Neural cell (in vitro differentiated cells): ENCODE results near the gene FAM174C. TPM values are rescaled to one million over a fixed set of nuclear protein-coding genes. Genes with fewer than 3 reads are reported as not detected.

ENCODE experiments used
- H2AFZ ChIP-seq: fragments of 200-600, 300-800 bp; sonication (generic), shearing (Covaris generic); 2 replicates; pipeline ENCODE4 v1.6.0; 2014; ENCODE audit warnings: low read depth, mild to moderate bottlenecking, antibody characterized with exemption, low read length, moderate library complexity
- H3F3A ChIP-seq: fragments of 200-600 bp; shearing (Covaris generic); 2 replicates; pipeline ENCODE4 v1.6.1; 2016; ENCODE audit warnings: mild to moderate bottlenecking, moderate library complexity, mixed read lengths, antibody characterized with exemption, low read length; ENCODE audit not compliant: insufficient read depth, poor library complexity, severe bottlenecking
- H3K27ac ChIP-seq: fragments of 200-600, 300-800 bp; sonication (generic), shearing (Covaris generic); 2 replicates; pipeline ENCODE4 v1.5.1; 2014; ENCODE audit warnings: mild to moderate bottlenecking, low read length, moderate library complexity
- H3K27me3 ChIP-seq: fragments of 300-800, 200-600 bp; sonication (generic), shearing (Covaris generic); 2 replicates; pipeline ENCODE4 v1.6.0; 2014; ENCODE audit warnings: mild to moderate bottlenecking, low read depth, low read length, moderate library complexity; ENCODE audit not compliant: insufficient read depth
- H3K36me3 ChIP-seq: fragments of 300-800, 200-600 bp; sonication (generic), shearing (Covaris generic); 2 replicates; pipeline ENCODE4 v1.5.1; 2014; ENCODE audit warnings: mild to moderate bottlenecking, antibody characterized with exemption, low read length, moderate library complexity; ENCODE audit not compliant: insufficient read depth
- H3K4me2 ChIP-seq: fragments of 300-800, 200-600 bp; sonication (generic), shearing (Covaris generic); 2 replicates; pipeline ENCODE4 v1.6.0; 2014; ENCODE audit warnings: mild to moderate bottlenecking, low read length
- H3K4me3 ChIP-seq: fragments of 300-800, 200-600 bp; sonication (generic), shearing (Covaris generic); 2 replicates; pipeline ENCODE4 v1.5.1; 2014; ENCODE audit warnings: mild to moderate bottlenecking, low read length, moderate library complexity
- H3K79me2 ChIP-seq: fragments of 200-600 bp; shearing (Covaris generic); replicated peaks from 2 replicates; pipeline ENCODE4 v1.6.0; 2014; ENCODE audit warnings: mild to moderate bottlenecking, low read length, moderate library complexity; ENCODE audit not compliant: insufficient read depth
- H3K9ac ChIP-seq: fragments of 300-800, 200-600 bp; sonication (generic), shearing (Covaris generic); 2 replicates; pipeline ENCODE4 v1.6.1; 2016; ENCODE audit warnings: mild to moderate bottlenecking, low read length, mixed read lengths
- H3K9me2 ChIP-seq: fragments of 200-600 bp; shearing (Covaris generic); 2 replicates; pipeline ENCODE4 v1.6.1; 2016; ENCODE audit warnings: mild to moderate bottlenecking, low read length, mixed read lengths; ENCODE audit not compliant: insufficient read depth
- H3K9me3 ChIP-seq: fragments of 200-600, 300-800 bp; sonication (generic), shearing (Covaris generic); 2 replicates; pipeline ENCODE4 v1.6.1; 2016; ENCODE audit warnings: mild to moderate bottlenecking, mixed run types, low read length, moderate library complexity, mixed read lengths
- H4K20me1 ChIP-seq: fragments of 200-600 bp; shearing (Covaris generic); 2 replicates; pipeline ENCODE4 v1.6.1; 2016; ENCODE audit warnings: mild to moderate bottlenecking, mixed run types; ENCODE audit not compliant: insufficient read depth
- CTCF ChIP-seq: fragments of 450-650 bp; IDR thresholded peaks from 2 replicates; pipeline ENCODE4 v1.5.1; 2014; ENCODE audit warnings: antibody characterized with exemption, mild to moderate bottlenecking, moderate library complexity; ENCODE audit not compliant: poor library complexity, severe bottlenecking
- EP300 ChIP-seq: fragments of 450-650 bp; conservative IDR thresholded peaks from 2 replicates; pipeline ENCODE4 v1.6.1; 2014; ENCODE audit warnings: antibody characterized with exemption, mild to moderate bottlenecking, moderate library complexity; ENCODE audit not compliant: poor library complexity, severe bottlenecking
- EZH2 ChIP-seq: fragments of 200-600, 300-800 bp; shearing (Covaris generic), sonication (generic); IDR thresholded peaks from 2 replicates; pipeline ENCODE4 v1.6.1; 2014; ENCODE audit warnings: antibody characterized with exemption, low read length, borderline replicate concordance, mild to moderate bottlenecking; ENCODE audit not compliant: insufficient read depth, poor library complexity, severe bottlenecking
- MXI1 ChIP-seq: fragments of 450-650 bp; conservative IDR thresholded peaks from 2 replicates; pipeline ENCODE4 v1.6.1; 2014; ENCODE audit warnings: antibody characterized with exemption, mild to moderate bottlenecking; ENCODE audit not compliant: poor library complexity, severe bottlenecking
- POLR2AphosphoS5 ChIP-seq: IDR thresholded peaks from 2 replicates; pipeline ENCODE4 v1.6.1; 2012
- RAD21 ChIP-seq: fragments of 450-650 bp; conservative IDR thresholded peaks from 2 replicates; pipeline ENCODE4 v1.6.1; 2014; ENCODE audit warnings: antibody characterized with exemption, mild to moderate bottlenecking, moderate library complexity
- REST ChIP-seq: IDR thresholded peaks from 2 replicates; pipeline ENCODE4 v1.6.1; 2012; ENCODE audit warnings: borderline replicate concordance
- SMC3 ChIP-seq: fragments of 450-650 bp; conservative IDR thresholded peaks from 2 replicates; pipeline ENCODE4 v1.6.1; 2014; ENCODE audit warnings: antibody characterized with exemption, mild to moderate bottlenecking, moderate library complexity; ENCODE audit not compliant: poor library complexity
- TAF1 ChIP-seq: IDR thresholded peaks from 2 replicates; pipeline ENCODE4 v1.6.1; 2012; ENCODE audit warnings: low read depth
- polyA plus RNA-seq: library from polyadenylated mRNA; depleted of rRNA; stranded (reverse); fragments of >200 nt; gene quantifications from 2 replicates; pipeline ENCODE4 v1.2.3, GENCODE V29; 2014

FAM174C gene
- polyA plus RNA-seq, 1 donor from 2014 or later: 28.4 TPM

GRCh38 chr19:1283917-1284292 is 8.6 kb downstream of the FAM174C start:
- no peak overlapping the region for H3K27ac ChIP-seq
- H3K79me2 ChIP-seq: peaks cover 22% of the 10 kb centered on the region
- H4K20me1 ChIP-seq: no peaks in the 10 kb centered on the region
- H3F3A ChIP-seq: no peaks in the 10 kb centered on the region
- H3K9me3 ChIP-seq: no peaks in the 10 kb centered on the region
- H2AFZ ChIP-seq: no peak overlapping the region
- no peak overlapping the region for H3K9ac ChIP-seq
- H3K36me3 ChIP-seq: no peaks in the 10 kb centered on the region
- H3K4me3 ChIP-seq: no peak overlapping the region
- no peak overlapping the region for H3K4me2 ChIP-seq
- no peaks in the 10 kb centered on the region for H3K9me2 ChIP-seq
- TF ChIP-seq TAF1: no peak
- no peak for TF ChIP-seq MXI1
- no peak for TF ChIP-seq REST
- TF ChIP-seq SMC3: no peak
- TF ChIP-seq POLR2AphosphoS5: no peak
- no peak for TF ChIP-seq CTCF
- no peak for TF ChIP-seq RAD21
- no peak for TF ChIP-seq EP300
- TF ChIP-seq EZH2: no peak
- H3K27me3 ChIP-seq: no peaks in the 10 kb centered on the region

- no peaks in the 10 kb centered on the region for H3K9me3 ChIP-seq
- H2AFZ ChIP-seq: no peak overlapping the region
- no peaks in the 10 kb centered on the region for H3K27me3 ChIP-seq
- H3K4me2 ChIP-seq: no peak overlapping the region
- no peaks in the 10 kb centered on the region for H3F3A ChIP-seq
- H3K9ac ChIP-seq: no peak overlapping the region
- TF ChIP-seq REST (no peak), SMC3 (no peak), RAD21 (no peak), MXI1 (no peak), CTCF (no peak)
- no peaks in the 10 kb centered on the region for H3K36me3 ChIP-seq
- H3K27ac ChIP-seq: no peak overlapping the region
- no peaks in the 10 kb centered on the region for H3K9me2 ChIP-seq
- peaks cover 22% of the 10 kb centered on the region for H3K79me2 ChIP-seq
- H4K20me1 ChIP-seq: no peaks in the 10 kb centered on the region
- no peak overlapping the region for H3K4me3 ChIP-seq
Observed at GRCh38 chr19:1284293-1284978, 9.1 kb downstream of the FAM174C start.
